CD4-positive, alpha-beta T cell (primary cell): ENCODE measurements around the gene GDPD1. TPM values are rescaled to one million over a fixed set of nuclear protein-coding genes. Genes with fewer than 3 reads are reported as not detected.

Source experiments
- ATAC-seq: fragments of 200-7000 bp; cut with Tn5 transposase; one replicate; pipeline ENCODE4 v1.10.0; 2022; ENCODE audit warnings: mild to moderate bottlenecking; ENCODE audit not compliant: poor library complexity
- CTCF ChIA-PET: fragments of 350-600 bp; sonication (Branson Sonifier 250); formaldehyde crosslinking; loops from one replicate; lab custom pipeline; 2021; ENCODE audit warnings: antibody characterized with exemption, inconsistent platforms; lab: Charles Lee
- POLR2A ChIA-PET: fragments of 350-600 bp; sonication (Branson Sonifier 250); formaldehyde crosslinking; loops from one replicate; lab custom pipeline; 2021; ENCODE audit warnings: antibody characterized with exemption, inconsistent platforms; lab: Charles Lee
- DNase-seq, 14 experiments: peaks; one replicate each; pipeline ENCODE4 v3.0.0-alpha.2; 2013 to 2020; ENCODE audit warnings: mixed read lengths in 2 of 14
- H3K27ac ChIP-seq, 2 donors: one replicate each; pipeline versions ENCODE4 v1.5.1 to v1.7.0; 2013; ENCODE audit warnings: low read length in 2 of 2, low read depth in 1 of 2, mild to moderate bottlenecking in 1 of 2
- H3K27me3 ChIP-seq, 2 experiments: 1 replicate in 1 of 2; 2 replicates in 1 of 2; pipeline versions ENCODE4 v1.6.1 to v1.7.0; 2013; ENCODE audit warnings: low read length in 2 of 2, control low read depth in 1 of 2, mild to moderate bottlenecking in 1 of 2, moderate library complexity in 1 of 2; ENCODE audit not compliant: insufficient read depth in 2 of 2, control insufficient read depth in 1 of 2
- H3K36me3 ChIP-seq: one replicate; pipeline ENCODE4 v1.6.1; 2013; ENCODE audit warnings: low read length, control low read depth; ENCODE audit not compliant: insufficient read depth
- H3K4me1 ChIP-seq: one replicate; pipeline ENCODE4 v1.6.1; 2013; ENCODE audit warnings: low read length, control low read depth; ENCODE audit not compliant: insufficient read depth
- H3K4me3 ChIP-seq: one replicate; pipeline ENCODE4 v1.5.1; 2013; ENCODE audit warnings: mild to moderate bottlenecking, low read length, moderate library complexity
- H3K9me3 ChIP-seq, 2 experiments: 1 replicate in 1 of 2; 2 replicates in 1 of 2; pipeline versions ENCODE4 v1.6.1 to v1.7.0; 2013; ENCODE audit warnings: low read length in 2 of 2, mild to moderate bottlenecking in 2 of 2, control low read depth in 1 of 2, moderate library complexity in 1 of 2; ENCODE audit not compliant: control insufficient read depth in 1 of 2, insufficient read depth in 1 of 2
- H3K27ac Mint-ChIP-seq: one replicate; pipeline ENCODE4 v1.8.0; 2020; ENCODE audit warnings: mixed read lengths
- H3K27me3 Mint-ChIP-seq: one replicate; pipeline ENCODE4 v1.8.0; 2021; ENCODE audit warnings: mixed read lengths
- H3K36me3 Mint-ChIP-seq: one replicate; pipeline ENCODE4 v1.8.0; 2021; ENCODE audit warnings: low read depth, mixed read lengths
- H3K4me1 Mint-ChIP-seq: one replicate; pipeline ENCODE4 v1.8.0; 2021; ENCODE audit warnings: low read depth, mixed read lengths
- H3K4me3 Mint-ChIP-seq: one replicate; pipeline ENCODE4 v1.8.0; 2020; ENCODE audit warnings: mild to moderate bottlenecking, mixed read lengths
- H3K9me3 Mint-ChIP-seq: one replicate; pipeline ENCODE4 v1.8.0; 2020; ENCODE audit warnings: mixed read lengths
- CTCF ChIP-seq: fragments of 200-600 bp; IDR thresholded peaks from one replicate; pipeline ENCODE4 v1.8.0; 2022; ENCODE audit warnings: antibody characterized with exemption, mild to moderate bottlenecking
- intact Hi-C, 2 experiments: fragments of 100-400 bp; cut with DNase I in 1 of 2; cut with micrococcal nuclease in 1 of 2; formaldehyde crosslinking; loops; one replicate each; pipeline versions ENCODE4 v1.15.1 to v1.9.0; 2023 to 2025; cut with DNase I, micrococcal nuclease
- total RNA-seq, 174 experiments: library from RNA in 2 of 174; stranded (reverse) in 2 of 174; gene quantifications; one replicate each; pipeline ENCODE4 v1.2.3 and lab custom pipeline; 2021 to 2026

GDPD1 gene
- total RNA-seq, 2 experiments from 2014 or later = 2.0 to 2.3 TPM

GRCh38 chr17:59260722-59261121 lies 40.4 kb downstream of the GDPD1 start:
- Histone ChIP-seq H3K4me1 (no peaks in the 10 kb centered on the region), H3K36me3 (no peaks in the 10 kb centered on the region), H3K4me3 (no peak overlapping the region), H3K9me3 (no peaks in the 10 kb centered on the region), H3K27ac (no peak overlapping the region), H3K27me3 (no peaks in the 10 kb centered on the region)
- Mint-ChIP-seq H3K9me3 (no peaks in the 10 kb centered on the region), H3K27ac (no peak overlapping the region), H3K36me3 (peaks cover 5% of the 10 kb centered on the region), H3K4me1 (no peaks in the 10 kb centered on the region), H3K4me3 (no peak overlapping the region), H3K27me3 (no peaks in the 10 kb centered on the region)
- POLR2A ChIA-PET = no interaction called here
- no peak for TF ChIP-seq CTCF
- intact Hi-C loops = no loop called here
- DNase-seq (no peak), ATAC-seq (no peak)
- CTCF ChIA-PET = no interaction called here

- Histone ChIP-seq H3K4me1 (no peaks in the 10 kb centered on the region), H3K36me3 (no peaks in the 10 kb centered on the region), H3K9me3 (no peaks in the 10 kb centered on the region), H3K4me3 (no peak overlapping the region), H3K27me3 (no peaks in the 10 kb centered on the region), H3K27ac (no peak overlapping the region)
- Mint-ChIP-seq H3K27me3 (no peaks in the 10 kb centered on the region), H3K4me3 (no peak overlapping the region), H3K4me1 (no peaks in the 10 kb centered on the region), H3K9me3 (no peaks in the 10 kb centered on the region), H3K36me3 (peaks cover 20% of the 10 kb centered on the region), H3K27ac (no peak overlapping the region)
- CTCF ChIA-PET = no interaction called here
- POLR2A ChIA-PET = no interaction called here
- ATAC-seq (no peak), DNase-seq (no peak)
- intact Hi-C loops = no loop called here
- TF ChIP-seq CTCF = no peak
These were observed 46.4 kb downstream of the GDPD1 start for GRCh38 chr17:59266745-59267144.

- Histone ChIP-seq H3K4me3 (no peak overlapping the region), H3K4me1 (no peaks in the 10 kb centered on the region), H3K27me3 (no peaks in the 10 kb centered on the region), H3K36me3 (no peaks in the 10 kb centered on the region), H3K9me3 (no peaks in the 10 kb centered on the region), H3K27ac (no peak overlapping the region)
- intact Hi-C loops = no loop called here
- Mint-ChIP-seq H3K27ac (no peak overlapping the region), H3K4me3 (no peak overlapping the region), H3K9me3 (no peaks in the 10 kb centered on the region), H3K27me3 (no peaks in the 10 kb centered on the region), H3K4me1 (no peaks in the 10 kb centered on the region), H3K36me3 (peaks cover 30% of the 10 kb centered on the region)
- TF ChIP-seq CTCF = no peak
- ATAC-seq (no peak), DNase-seq (no peak)
- ChIA-PET POLR2A (no interaction called here), CTCF (no interaction called here)
These were observed 47.5 kb downstream of the GDPD1 start for GRCh38 chr17:59267776-59268175.
